Gastroesophageal sphincter (tissue), 3 donors: ENCODE results near the gene NCKAP5.

ENCODE experiments used
- CTCF ChIP-seq, 4 experiments: fragments of 200-600 bp in 2 of 4; fragments of 450-650 bp in 2 of 4; sonication (generic) in 1 of 4; IDR thresholded peaks; one replicate each; pipeline ENCODE4 v1.5.1; 2017 to 2019; ENCODE audit warnings: antibody characterized with exemption in 4 of 4, mild to moderate bottlenecking in 2 of 4, moderate library complexity in 2 of 4
- POLR2A ChIP-seq, 2 donors: fragments of 450-650 bp; IDR thresholded peaks; one replicate each; pipeline ENCODE4 v1.6.1; 2017; ENCODE audit warnings: antibody characterized with exemption in 2 of 2, mild to moderate bottlenecking in 2 of 2, moderate library complexity in 1 of 2
- POLR2AphosphoS5 ChIP-seq: sonication (generic); formaldehyde crosslinking; IDR thresholded peaks from one replicate; pipeline ENCODE4 v1.6.1; 2017; ENCODE audit warnings: antibody characterized with exemption

DNA sequence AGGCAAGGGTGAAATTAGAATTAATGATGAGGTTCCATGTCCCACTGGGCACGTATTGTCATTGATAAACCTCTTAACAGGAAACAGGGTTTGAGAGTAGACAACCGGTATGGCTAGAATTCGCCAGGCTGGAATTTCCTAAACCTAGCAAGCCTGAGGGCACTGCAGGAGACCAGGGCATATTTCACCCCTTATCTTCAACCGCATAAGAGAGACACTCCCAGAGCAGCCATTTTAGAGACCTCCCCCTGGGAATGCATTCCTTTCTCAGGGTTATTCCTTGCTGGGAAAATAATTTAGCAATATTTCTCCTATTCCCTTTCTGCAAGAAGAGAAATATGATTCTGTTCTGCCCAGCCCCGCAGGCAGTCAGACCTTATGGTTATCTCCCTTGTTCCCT is 563.6 kb downstream of the NCKAP5 start:
- no peak for TF ChIP-seq POLR2AphosphoS5
- no peak for TF ChIP-seq CTCF (IDR thresholded peaks at IDR 0.05)
- no peak for TF ChIP-seq POLR2A (IDR thresholded peaks at IDR 0.05)
